Left lobe of liver (tissue), 2 donors: Measurements from ENCODE around the gene STUB1. TPM values are rescaled to one million over a fixed set of nuclear protein-coding genes. Genes with fewer than 3 reads are reported as not detected.

Experiments used
- ATAC-seq: fragments of 200-7000 bp; cut with Tn5 transposase; one replicate; pipeline ENCODE4 v1.9.1; 2020; ENCODE audit warnings: mild to moderate bottlenecking, moderate library complexity
- DNase-seq: peaks from one replicate; pipeline ENCODE4 v3.0.0-alpha.2; 2020; ENCODE audit warnings: low spot score
- total RNA-seq: library from RNA; stranded (reverse); gene quantifications from one replicate; pipeline ENCODE4 v1.2.1, GENCODE V29; 2021
- donor health status: DM: no; HTN: no; CAD: no; lungs with moderate emphysema.
- donor health status: DM: no; HTN: yes; CAD: no.

STUB1 gene
- total RNA-seq, 1 donor from 2014 or later, result 56.2 TPM

DNA sequence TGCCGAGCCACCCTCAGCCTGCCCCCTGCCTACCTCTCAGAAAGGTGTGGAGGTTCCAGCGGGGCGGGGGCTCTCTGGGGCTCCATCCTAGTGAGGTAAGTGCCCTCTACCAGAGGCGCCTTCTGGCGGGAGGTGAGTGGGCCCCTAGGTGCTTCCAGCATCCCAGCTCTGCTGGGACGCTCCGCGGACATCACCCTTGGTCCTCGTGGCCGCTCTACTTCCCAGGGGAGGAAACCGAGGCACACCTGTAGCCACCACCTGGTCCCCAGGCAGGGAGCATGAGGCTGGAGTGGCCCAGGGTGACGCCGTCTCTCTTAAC lies 37.2 kb upstream of the STUB1 start:
- DNase-seq, result no peak

DNA sequence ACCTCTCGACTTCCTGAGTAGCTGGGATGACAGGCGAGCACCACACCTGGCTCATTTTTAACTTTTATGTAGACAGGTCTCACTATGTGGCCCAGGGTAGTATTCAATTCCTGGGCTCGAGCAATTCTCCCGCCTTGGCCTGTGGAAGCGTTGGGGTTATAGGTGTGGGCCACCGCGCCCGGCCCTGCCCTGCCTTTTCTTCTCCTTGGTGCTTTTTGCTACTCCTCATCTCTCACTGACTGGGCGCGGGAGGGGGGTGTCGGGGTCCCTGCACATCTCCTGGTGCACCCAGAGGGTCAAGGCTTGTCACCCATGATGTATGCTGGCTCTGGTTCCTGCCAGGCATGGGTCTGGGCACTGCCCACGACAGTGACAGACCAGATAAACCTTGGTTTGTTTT lies 35.7 kb upstream of the STUB1 start:
- no peak for DNase-seq
- ATAC-seq, result no peak

More for the DNA sequence above, 37.2 kb upstream of the STUB1 start:
- no peak for ATAC-seq

DNA sequence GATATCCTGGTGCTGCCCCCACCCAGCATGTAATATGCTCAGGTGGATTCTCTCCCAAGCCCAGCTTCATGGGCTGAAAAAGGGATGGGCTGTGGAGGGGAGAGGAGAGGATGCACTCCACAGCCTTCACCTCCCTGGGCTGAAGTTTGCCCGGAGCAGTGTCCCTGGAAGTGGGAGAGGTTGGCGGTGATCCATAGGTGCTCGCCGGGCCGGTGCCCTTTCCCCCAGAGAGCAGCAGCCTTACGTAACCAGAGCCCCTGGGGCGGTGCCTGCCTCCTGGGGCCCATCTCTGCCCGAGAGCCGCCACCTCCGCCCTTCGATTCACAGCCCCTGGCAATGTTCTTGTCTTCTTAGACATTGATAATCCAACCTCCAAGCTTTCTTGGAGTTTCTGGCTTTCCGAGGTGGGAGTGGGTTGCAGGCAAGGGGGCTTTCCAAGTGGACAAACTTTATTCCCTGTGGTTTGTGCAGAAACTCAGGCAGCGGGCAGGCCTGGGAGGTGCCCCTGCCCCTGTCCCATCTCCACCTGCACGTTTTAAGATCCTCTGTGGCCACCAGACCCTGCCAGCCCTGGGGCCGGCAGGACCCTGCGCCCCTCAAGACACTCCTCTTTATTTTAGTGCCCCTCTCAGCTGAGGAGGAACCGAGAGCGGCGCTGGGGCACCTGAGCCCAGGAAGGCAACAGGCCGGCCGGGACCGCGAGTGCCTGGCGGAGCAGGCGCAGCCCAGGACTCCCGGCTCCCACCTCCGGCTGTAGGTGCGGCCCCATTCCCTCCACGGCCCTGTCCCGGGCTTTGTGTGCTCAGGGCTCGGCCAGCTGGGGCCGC lies 34.1 kb upstream of the STUB1 start:
- DNase-seq, result peak; percentile 93
- ATAC-seq, result peak; percentile 16

DNA sequence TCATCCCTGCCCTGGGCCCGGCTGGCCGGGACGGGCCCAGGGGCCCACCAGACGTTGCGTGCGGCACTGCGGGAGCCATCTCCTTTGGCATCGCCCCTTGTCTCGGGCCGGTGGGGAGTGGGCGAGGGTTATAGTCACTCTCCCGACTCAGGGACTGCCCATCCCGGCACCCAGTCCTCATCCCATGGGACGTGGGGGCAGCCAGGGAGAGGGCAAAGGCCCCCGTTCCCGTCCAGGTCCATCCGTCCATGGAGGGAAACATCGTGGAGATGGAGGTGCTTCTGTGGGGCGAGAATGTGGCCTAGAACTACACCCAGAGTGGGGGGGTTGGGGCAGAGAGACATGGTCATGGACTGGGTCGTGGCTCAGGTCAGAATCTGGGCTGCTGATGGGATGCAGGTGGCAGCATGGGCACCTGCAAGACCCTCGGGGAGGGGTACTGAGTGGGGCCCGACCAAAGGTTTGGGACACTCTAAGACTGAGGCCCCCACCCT lies 33.5 kb upstream of the STUB1 start:
- ATAC-seq (no peak), DNase-seq (no peak)

DNA sequence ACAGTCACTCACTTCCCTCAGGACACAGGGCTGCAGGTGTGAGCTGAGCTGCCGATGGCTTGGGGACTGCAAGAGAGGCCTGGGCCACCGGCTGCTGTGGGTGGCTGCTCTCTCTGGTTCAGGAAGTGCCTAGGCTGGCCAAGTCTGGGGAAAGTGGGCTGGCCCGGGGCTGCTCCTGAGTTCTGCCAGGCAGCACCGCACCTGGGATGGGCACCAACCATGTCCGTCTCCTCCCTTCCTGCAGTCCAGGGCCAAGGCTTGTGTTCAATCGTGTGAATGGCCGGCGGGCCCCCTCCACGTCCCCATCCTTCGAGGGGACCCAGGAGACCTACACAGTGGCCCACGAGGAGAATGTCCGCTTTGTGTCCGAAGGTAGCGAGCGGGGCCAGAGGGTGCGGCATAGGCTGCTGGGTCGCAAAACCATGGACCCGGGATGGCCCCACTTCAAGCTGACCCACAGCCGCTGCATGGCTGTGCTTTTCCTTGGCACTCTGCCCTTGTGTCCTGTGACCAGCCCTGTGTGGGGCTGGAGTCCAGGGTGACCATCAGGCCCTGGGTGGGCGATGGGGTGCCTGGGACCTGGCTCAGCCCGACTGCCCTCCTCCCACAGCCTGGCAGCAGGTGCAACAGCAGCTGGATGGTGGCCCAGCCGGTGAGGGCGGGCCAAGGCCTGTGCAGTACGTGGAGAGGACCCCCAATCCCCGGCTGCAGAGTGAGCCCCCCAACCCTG lies 32.9 kb upstream of the STUB1 start:
- DNase-seq, result peak; percentile 89
- peak; percentile 40 for ATAC-seq

DNA sequence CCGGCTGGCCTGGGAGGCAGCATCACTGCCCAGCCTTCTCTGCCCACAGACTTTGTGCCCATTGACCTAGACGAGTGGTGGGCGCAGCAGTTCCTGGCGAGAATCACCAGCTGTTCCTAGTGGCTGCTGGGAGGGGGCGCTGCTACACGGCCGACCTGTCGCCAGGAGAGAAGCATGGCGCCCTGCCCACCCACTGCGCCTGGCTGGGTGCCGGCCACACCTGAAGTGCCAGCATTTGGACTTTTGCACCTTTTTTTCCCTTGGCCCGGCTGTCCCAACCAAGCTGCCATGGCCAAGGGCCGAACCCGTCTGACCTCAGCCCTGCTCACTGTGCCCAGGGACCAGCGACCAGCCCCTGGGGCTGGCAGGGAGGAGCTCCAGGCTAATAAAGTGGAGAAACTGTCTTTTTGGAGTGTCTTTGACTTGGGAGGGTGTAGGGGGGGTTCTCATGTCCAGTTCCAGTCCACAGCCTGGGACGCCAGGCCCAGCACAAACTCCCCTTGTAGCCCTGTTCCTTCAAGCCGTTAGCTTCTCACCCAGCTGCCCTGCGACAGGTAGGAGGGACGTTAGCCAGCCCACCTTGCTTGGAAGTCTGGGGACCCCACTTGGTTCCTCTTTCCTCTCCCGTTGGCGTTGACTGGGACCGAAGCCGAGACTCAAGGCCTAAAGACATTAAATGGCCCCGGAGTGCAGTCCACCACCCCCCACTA lies 32.0 kb upstream of the STUB1 start:
- ATAC-seq, result peak; percentile 60
- peak; percentile 96 for DNase-seq

DNA sequence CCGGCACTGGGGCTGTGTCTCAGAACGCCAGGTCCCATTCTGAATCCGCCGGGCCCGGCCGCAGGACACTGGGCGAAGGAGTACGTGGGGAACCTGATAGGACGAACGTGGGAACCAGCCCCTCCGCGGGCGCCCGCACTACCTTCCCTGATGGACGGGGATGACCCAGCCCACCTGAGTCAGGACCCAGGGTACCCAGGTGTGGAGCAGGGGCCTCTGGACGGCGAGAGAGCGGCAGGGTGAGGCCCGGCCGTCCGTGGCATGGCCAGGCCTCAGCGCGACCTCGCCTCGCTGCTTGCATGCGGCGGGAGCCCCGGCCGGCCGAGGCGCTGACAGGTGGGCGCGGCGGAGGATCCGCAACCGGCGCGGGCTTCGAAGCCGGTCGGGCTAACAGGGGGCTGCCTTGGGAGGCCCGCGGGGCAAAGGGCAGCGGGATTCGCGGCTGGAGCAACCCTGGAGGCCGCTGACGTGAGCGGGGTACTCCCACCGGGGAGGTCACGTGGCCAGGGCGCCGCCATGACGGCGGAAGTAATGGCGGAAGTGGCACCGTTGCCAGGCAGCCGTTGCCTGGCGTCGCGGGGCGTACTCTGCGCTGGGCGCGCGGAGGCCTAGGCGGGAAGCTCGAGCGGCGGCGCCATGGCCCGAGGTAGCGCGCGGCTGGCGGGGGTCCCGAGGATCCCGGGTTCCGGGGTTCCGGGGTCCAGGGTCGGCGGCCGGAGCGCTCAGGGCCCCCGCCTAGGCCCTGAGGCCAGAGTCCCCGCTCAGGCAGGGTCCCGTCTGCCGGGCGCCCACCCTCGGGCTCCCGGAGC lies 31.2 kb upstream of the STUB1 start, which contains the start of gene WDR90:
TSS of gene WDR90 (plus strand) at position 585 of the 809 bp plus-strand sequence. CDS start at position 637, 52 bp downstream.
- peak; percentile 97 for DNase-seq
- ATAC-seq, result peak; percentile 56

DNA sequence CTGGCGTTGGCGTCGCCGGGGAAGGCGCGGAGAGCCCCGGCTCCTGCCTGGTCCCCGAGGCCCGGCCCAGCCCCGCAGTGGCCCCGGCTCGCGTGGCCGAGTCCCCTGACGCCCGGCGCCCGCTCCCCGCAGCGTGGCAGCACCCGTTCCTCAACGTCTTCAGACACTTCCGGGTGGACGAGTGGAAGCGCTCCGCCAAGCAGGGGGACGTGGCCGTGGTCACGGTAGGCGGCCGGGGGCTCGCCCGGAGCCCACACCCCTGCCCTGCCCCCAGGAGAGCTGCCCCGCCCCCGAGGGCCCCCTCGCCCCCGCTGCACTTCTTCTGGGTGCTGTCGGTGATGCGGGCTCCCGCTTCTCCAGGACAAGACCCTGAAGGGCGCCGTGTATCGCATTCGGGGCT lies 30.6 kb upstream of the STUB1 start:
- DNase-seq, result no peak
- no peak for ATAC-seq

DNA sequence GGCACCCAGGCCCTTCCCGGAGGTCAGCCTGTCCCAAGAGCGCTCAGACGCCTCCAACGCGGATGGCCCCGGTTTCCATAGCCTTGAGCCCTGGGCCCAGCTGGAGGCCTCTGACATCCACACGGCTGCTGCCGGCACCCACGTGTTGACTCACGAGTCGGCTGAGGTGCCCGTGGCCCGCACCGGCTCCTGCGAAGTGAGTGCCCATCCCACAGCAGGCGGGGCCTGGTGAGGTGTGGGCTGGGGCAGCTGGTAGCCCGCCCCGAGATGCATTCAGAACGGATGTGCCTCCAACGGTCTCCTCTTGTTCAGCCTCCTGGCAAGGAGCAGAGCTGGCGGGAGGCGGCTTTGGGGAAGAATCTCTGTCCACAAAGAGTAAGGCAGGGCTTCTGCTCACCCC lies 28.4 kb upstream of the STUB1 start:
- ATAC-seq (no peak), DNase-seq (no peak)

DNA sequence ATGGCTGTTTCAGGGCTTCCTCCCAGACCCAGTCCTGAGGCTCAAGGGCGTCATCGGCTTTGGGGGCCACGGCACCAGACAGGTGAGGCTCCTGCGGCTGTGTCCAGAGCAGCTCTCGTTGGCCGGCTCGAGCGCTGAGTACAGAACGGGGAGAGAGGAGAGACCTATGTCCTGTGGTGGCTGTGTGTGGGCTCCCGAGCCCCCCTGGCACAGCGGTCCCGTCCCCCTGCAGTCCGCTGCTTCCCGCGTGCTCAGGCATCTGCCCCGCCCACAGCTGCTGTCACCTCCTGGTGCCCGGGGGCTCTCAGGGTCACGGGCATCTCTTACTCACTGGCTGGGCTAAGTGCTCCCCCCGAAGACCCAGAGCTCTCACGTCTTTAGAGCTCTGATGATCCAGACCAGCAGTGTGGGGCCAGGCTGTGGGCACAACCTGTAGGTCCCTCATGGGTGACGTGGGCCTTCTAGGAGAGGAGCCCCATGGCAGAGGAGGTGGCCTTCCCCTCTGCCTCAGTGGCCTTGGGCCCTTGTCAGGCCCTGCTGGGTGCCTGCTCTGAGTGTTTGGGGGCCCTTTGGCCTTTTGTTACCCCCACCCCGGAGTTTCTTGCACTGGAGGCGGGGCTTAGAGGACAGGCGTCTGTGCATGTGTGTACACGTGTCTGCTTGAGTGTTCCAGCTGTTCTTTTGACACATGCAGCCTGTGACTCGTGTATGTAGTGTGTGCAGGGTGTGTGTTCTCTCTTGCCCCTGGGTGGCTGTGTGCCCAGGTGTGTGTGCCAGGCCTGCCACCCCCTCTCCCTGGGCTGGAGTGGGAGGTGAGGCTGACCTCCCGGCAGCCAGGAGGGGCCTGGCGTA lies 27.5 kb upstream of the STUB1 start:
- DNase-seq (no peak), ATAC-seq (no peak)

DNA sequence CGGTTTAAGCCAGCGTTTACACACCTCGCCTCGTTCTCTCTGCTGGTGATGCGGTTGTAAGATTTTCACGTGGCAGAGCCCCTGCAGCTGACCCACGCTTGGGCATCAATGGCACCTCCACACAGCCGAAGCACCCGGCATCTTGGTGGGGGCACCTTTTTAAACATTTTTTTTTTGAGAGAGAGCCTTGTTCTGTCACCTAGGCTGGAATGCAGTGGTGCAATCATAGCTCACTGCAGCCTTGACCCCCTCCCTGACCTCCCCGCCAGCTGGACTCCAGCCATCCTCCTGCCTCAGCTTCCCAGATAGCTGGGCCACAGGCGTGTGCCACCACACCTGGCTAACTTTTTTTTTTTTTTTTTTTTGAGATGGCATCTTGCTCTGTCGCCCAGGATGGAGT lies 26.2 kb upstream of the STUB1 start:
- DNase-seq, result no peak
- ATAC-seq, result no peak

DNA sequence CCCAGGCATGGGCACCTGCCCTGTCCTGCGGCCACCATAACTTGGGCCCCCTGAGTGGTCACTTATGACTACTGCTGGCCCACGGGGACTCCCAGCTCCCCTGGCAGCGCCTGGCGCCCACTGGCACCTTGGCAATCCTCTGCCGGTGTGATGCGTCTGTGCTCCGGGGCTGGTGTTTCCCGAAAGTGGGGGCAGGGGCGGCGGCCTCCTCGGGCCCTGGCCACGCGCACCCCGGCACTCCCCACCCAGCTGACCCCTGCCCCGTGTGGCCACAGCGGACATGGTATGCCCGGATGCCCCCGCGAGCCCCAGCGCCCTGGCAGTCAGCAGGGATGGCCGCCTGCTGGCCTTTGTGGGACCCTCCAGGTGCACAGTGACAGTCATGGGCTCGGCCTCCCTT lies 22.7 kb upstream of the STUB1 start:
- no peak for ATAC-seq
- no peak for DNase-seq

DNA sequence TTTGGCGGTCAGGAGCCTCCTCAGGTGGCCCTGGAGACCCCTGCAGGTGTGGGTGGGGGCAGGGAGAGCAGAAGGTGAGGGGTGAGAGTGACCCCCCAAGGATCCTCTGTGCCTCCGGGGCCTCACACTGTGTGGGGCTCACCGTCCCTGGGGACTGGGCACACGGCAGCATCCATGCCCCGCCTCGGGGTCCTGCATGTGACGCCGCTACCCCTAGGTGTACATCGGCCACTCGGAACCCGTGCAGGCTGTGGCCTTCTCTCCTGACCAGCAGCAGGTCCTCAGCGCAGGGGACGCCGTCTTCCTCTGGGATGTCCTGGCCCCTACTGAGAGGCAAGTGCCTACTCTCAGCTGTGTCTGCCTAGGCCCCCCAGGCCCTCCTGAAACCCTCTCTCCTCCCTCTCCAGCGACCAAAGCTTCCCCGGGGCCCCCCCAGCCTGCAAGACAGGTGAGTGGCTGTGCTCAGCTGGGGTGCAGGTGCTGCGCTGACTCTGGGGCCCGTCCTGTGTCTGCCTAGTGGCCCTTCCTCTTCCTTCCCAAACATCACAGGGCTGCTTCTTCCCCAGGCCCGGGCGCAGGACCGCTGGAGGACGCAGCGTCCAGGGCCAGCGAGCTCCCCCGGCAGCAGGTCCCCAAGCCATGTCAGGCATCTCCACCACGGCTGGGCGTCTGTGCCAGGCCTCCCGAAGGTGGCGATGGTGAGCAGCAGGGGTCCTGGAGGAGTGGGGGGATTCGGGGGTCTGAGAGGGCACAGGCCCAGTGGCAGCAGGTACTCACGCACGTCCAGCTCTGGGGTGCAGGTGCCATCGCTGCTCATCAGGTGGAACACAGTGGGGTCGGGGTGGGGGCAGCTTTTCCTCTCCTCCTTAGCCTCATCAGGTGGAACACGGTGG lies 21.3 kb upstream of the STUB1 start:
- ATAC-seq (no peak), DNase-seq (no peak)

DNA sequence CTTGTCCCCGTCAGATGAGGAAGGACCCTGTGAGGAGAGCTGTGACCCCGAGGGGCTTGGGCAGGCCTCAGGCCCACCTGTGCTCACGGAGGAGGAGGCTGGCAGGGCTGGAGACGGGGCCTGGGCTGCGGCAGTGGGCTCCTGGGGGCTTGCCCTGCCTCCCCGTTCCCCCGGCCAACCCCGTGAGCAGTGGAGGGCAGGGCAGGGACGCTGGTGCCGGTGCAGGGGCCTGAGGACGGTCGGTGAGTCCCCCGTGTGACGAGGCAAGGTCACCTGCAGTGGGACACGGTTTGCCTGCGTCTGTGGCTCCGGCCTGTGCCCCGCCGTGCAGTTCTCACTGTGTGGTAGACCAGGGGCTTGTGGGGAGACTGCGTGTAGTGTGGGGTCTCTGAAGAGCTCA lies 20.6 kb upstream of the STUB1 start:
- no peak for ATAC-seq
- no peak for DNase-seq

DNA sequence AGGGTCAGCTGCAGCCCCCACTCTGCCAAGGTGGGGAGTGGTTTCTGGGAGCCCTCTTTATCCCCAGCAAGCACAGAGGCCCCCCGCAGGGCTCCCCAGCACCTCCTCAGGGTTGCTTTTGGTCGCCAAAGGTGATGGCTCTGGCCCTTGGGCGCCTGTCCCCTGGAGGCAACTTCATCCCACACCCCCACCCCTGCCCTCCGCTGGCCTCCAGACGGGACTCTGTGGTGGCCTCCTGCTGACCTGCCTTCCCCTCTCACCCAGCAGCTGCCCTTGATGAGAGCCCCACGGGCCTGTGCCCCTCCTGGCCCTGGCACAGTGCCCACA lies 20.1 kb upstream of the STUB1 start:
- DNase-seq (no peak), ATAC-seq (no peak)

DNA sequence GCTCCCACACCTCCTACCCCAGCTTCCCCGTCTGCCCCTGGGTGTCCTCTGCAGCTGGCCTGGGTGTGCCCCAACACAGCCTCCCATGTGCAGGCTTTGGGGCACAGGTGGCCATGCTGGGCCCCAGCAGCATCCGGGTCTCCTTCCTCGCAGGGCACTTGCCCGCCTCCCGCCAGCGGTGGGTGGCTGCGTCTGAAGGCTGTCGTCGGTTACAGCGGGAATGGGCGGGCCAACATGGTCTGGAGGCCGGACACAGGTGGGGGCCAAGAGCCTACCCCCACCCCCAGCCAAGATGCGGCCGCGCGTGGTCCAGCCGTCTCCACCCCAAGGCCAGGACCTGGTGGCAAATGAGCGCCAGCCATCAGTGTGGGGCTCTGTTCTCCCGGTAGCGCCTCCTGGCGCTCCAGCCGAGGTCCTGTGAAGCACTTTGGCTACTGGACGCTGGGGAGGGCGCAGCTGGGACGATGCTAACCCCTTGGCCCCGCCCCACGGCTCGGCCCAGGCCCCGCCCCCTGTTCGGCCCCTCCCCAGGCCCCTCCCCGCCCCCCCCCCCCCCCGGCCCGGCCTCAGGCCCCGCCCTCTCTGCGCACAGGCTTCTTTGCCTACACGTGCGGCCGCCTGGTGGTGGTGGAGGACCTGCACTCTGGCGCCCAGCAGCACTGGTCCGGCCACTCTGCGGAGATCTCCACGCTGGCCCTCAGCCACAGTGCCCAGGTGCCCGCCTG lies 19.6 kb upstream of the STUB1 start:
- ATAC-seq (peak; percentile 79), DNase-seq (peak; percentile 82)

DNA sequence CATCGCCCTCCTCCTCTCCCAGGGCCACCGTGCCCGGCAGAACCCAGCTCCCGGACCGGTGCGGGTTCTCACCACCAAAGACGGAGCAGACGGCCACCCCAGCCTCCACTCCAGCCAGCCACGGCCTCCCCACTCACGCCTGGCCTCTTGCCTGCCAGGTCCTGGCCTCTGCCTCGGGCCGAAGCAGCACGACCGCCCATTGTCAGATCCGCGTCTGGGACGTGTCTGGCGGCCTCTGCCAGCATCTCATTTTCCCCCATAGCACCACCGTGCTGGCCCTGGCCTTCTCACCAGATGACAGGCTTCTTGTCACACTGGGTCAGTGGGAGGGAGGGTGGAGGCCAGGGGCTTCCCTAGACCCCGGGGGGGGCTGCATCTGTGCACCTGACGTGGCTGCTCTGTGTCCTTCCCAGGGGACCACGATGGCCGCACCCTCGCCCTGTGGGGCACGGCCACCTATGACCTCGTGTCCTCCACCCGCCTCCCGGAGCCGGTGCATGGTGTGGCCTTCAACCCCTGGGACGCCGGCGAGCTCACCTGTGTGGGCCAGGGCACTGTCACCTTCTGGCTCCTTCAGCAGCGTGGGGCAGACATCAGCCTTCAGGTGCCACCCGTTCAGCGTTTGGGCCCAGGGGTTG lies 18.9 kb upstream of the STUB1 start:
- ATAC-seq (peak; percentile 52), DNase-seq (no peak)

DNA sequence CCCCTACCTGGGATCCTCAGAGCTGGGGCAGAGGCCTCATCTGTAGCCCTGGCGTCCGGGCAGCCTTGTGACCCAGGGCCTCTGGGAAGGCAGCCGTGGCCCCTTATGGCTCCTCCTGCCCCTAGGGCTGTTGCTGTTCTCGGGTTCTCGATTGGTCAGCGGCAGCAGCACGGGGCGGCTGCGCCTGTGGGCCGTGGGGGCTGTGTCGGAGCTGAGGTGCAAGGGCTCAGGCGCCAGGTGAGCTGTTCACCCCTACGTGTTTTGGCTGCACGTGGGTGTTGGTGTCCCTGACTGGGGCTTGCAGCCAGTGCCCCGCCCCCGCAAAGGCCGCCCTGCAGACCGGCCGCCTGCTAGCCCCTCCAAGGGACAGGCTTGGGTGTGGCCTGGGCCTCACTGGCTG lies 18.1 kb upstream of the STUB1 start:
- ATAC-seq, result no peak
- DNase-seq, result no peak
